ENCODE results near the gene CEP135. TPM values are rescaled to one million over a fixed set of nuclear protein-coding genes. Genes with fewer than 3 reads are reported as not detected.

CEP135 gene
- total and polyA plus RNA-seq, 2 donors (not counting 1 experiment from before 2014, with no cell fraction given) = 6.4 to 41.0 TPM

DNA sequence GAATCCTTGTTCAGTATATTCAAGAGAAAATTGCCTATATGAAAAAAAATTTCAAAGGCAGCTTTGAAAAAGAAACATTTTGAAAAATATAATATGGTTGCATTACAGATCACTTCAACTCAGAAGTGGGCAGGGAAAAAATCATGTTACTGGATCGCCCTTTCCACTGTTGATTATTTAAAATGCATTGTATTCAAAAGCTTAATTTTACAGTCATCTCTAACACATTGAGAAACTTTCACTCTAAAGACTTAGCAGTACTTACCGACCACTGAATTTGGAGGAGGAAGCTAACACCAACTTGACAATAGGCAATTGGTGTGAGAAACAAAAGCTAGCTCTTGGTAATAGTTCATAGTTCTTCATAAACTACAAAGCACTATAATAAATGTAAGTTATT, 101.9 kb downstream of the CEP135 start:
- Mint-ChIP-seq H3K4me3 (no peak overlapping the region), H3K9me3 (ENCODE audit: insufficient read depth) (no peaks in the 10 kb centered on the region), H3K27me3 (peaks cover 31% of the 10 kb centered on the region), H3K4me1 (peaks cover 13% of the 10 kb centered on the region), H3K27ac (no peak overlapping the region)
- DNase-seq (no peak), ATAC-seq (ENCODE audit: low read depth) (no peak)
- Histone ChIP-seq H3K36me3 (replicated peaks in 1 of 2; ENCODE audit: control extremely low read depth in 1 of 2, control insufficient read depth in 1 of 2, extremely low read depth in 1 of 2, insufficient read depth in 2 of 2, low read length in 1 of 2) (no peaks in the 10 kb centered on the region), H2AFZ (ENCODE audit: insufficient read depth, low read depth, low read length, poor library complexity, severe bottlenecking) (no peak overlapping the region), H3K79me2 (ENCODE audit: control insufficient read depth, insufficient read depth, low read length) (no peaks in the 10 kb centered on the region), H3K27ac (ENCODE audit: low read length in 2 of 2) (no peak overlapping the region), H3K4me2 (replicated peaks; ENCODE audit: low read depth, low read length, poor library complexity, severe bottlenecking) (no peak overlapping the region), H3K9me3 (ENCODE audit: control extremely low read depth in 1 of 3, control insufficient read depth in 2 of 3, insufficient read depth in 1 of 3, low read length in 2 of 3) (no peaks in the 10 kb centered on the region), H4K20me1 (ENCODE audit: control insufficient read depth, insufficient read depth, low read length, poor library complexity, severe bottlenecking) (no peaks in the 10 kb centered on the region), H3K27me3 (replicated peaks in 1 of 4; ENCODE audit: control extremely low read depth in 1 of 4, control insufficient read depth in 3 of 4, insufficient read depth in 4 of 4, low read length in 3 of 4) (peaks cover 0 to 20% (median 11%) of the 10 kb centered on the region in 4 experiments), H3K4me1 (ENCODE audit: control insufficient read depth in 2 of 2, insufficient read depth in 2 of 2, low read length in 2 of 2) (peaks cover 15 to 17% of the 10 kb centered on the region in 2 donors), H3K4me3 (ENCODE audit: control extremely low read depth in 1 of 5, extremely low read depth in 1 of 5, insufficient read depth in 1 of 5, low read depth in 2 of 5, low read length in 4 of 5) (no peak overlapping the region), H3K9ac (ENCODE audit: low read length) (no peak overlapping the region)
- POLR2A ChIA-PET = no interaction called here
- intact Hi-C loops (cut with micrococcal nuclease) = no loop called here
- TF ChIP-seq, protein P1, sequence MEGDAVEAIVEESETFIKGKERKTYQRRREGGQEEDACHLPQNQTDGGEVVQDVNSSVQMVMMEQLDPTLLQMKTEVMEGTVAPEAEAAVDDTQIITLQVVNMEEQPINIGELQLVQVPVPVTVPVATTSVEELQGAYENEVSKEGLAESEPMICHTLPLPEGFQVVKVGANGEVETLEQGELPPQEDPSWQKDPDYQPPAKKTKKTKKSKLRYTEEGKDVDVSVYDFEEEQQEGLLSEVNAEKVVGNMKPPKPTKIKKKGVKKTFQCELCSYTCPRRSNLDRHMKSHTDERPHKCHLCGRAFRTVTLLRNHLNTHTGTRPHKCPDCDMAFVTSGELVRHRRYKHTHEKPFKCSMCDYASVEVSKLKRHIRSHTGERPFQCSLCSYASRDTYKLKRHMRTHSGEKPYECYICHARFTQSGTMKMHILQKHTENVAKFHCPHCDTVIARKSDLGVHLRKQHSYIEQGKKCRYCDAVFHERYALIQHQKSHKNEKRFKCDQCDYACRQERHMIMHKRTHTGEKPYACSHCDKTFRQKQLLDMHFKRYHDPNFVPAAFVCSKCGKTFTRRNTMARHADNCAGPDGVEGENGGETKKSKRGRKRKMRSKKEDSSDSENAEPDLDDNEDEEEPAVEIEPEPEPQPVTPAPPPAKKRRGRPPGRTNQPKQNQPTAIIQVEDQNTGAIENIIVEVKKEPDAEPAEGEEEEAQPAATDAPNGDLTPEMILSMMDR (IDR thresholded peaks at IDR 0.05) = no peak
- no peak for TF ChIP-seq EZH2 (IDR thresholded peaks at IDR 0.05; ENCODE audit: borderline replicate concordance, insufficient read depth, low read depth, low read length, poor library complexity, severe bottlenecking)
- WGBS (ENCODE audit: insufficient coverage) = no CpG with 5 or more reads among the region's 2 CpGs
- CTCF ChIA-PET = interaction anchor here (1.3 kb wide), 1 partner anchor 102 kb away, joined by 3 read pairs; no protein-coding TSS in a partner anchor

- WGBS (ENCODE audit: insufficient coverage) = 100% methylated on average over 1 of the region's 7 CpGs
- Histone ChIP-seq H3K4me2 (replicated peaks; ENCODE audit: low read depth, low read length, poor library complexity, severe bottlenecking) (no peak overlapping the region), H3K4me1 (ENCODE audit: control insufficient read depth in 2 of 2, insufficient read depth in 2 of 2, low read length in 2 of 2) (peaks cover 15 to 17% of the 10 kb centered on the region in 2 donors), H3K9me3 (ENCODE audit: control extremely low read depth in 1 of 3, control insufficient read depth in 2 of 3, insufficient read depth in 1 of 3, low read length in 2 of 3) (no peaks in the 10 kb centered on the region), H3K79me2 (ENCODE audit: control insufficient read depth, insufficient read depth, low read length) (no peaks in the 10 kb centered on the region), H3K9ac (ENCODE audit: low read length) (no peak overlapping the region), H2AFZ (ENCODE audit: insufficient read depth, low read depth, low read length, poor library complexity, severe bottlenecking) (no peak overlapping the region), H3K27me3 (replicated peaks in 1 of 4; ENCODE audit: control extremely low read depth in 1 of 4, control insufficient read depth in 3 of 4, insufficient read depth in 4 of 4, low read length in 3 of 4) (peaks cover 0 to 20% (median 11%) of the 10 kb centered on the region in 4 experiments), H4K20me1 (ENCODE audit: control insufficient read depth, insufficient read depth, low read length, poor library complexity, severe bottlenecking) (no peaks in the 10 kb centered on the region), H3K27ac (ENCODE audit: low read length in 2 of 2) (no peak overlapping the region), H3K36me3 (replicated peaks in 1 of 2; ENCODE audit: control extremely low read depth in 1 of 2, control insufficient read depth in 1 of 2, extremely low read depth in 1 of 2, insufficient read depth in 2 of 2, low read length in 1 of 2) (no peaks in the 10 kb centered on the region), H3K4me3 (ENCODE audit: control extremely low read depth in 1 of 5, extremely low read depth in 1 of 5, insufficient read depth in 1 of 5, low read depth in 2 of 5, low read length in 4 of 5) (no peak overlapping the region)
- no peak for DNase-seq
- Mint-ChIP-seq H3K4me1 (peaks cover 13% of the 10 kb centered on the region), H3K27me3 (peaks cover 35% of the 10 kb centered on the region), H3K4me3 (no peak overlapping the region), H3K9me3 (ENCODE audit: insufficient read depth) (no peaks in the 10 kb centered on the region), H3K27ac (no peak overlapping the region)
- TF ChIP-seq, protein P1 (IDR thresholded peaks at IDR 0.05) = no peak
- no peak for TF ChIP-seq EZH2 (IDR thresholded peaks at IDR 0.05; ENCODE audit: borderline replicate concordance, insufficient read depth, low read depth, low read length, poor library complexity, severe bottlenecking)
- ATAC-seq (ENCODE audit: low read depth) = no peak
- ChIA-PET CTCF (interaction anchor here (1.3 kb wide), 1 partner anchor 103 kb away, joined by 3 read pairs; no protein-coding TSS in a partner anchor), POLR2A (no interaction called here)
- intact Hi-C loops (cut with micrococcal nuclease) = no loop called here
Observed at GRCh38 chr4:56051029-56051709, 102.4 kb downstream of the CEP135 start.
